ENCODE results near the gene SCARB1. TPM values are rescaled to one million over a fixed set of nuclear protein-coding genes. Genes with fewer than 3 reads are reported as not detected.
A peak's percentile ranks its signal among the peaks of the same experiment; 100 is the strongest.

The SCARB1 gene
- total and polyA plus RNA-seq, 5 experiments from 2014 or later, result 2.7 to 7.2 (median 3.9) TPM

DNA sequence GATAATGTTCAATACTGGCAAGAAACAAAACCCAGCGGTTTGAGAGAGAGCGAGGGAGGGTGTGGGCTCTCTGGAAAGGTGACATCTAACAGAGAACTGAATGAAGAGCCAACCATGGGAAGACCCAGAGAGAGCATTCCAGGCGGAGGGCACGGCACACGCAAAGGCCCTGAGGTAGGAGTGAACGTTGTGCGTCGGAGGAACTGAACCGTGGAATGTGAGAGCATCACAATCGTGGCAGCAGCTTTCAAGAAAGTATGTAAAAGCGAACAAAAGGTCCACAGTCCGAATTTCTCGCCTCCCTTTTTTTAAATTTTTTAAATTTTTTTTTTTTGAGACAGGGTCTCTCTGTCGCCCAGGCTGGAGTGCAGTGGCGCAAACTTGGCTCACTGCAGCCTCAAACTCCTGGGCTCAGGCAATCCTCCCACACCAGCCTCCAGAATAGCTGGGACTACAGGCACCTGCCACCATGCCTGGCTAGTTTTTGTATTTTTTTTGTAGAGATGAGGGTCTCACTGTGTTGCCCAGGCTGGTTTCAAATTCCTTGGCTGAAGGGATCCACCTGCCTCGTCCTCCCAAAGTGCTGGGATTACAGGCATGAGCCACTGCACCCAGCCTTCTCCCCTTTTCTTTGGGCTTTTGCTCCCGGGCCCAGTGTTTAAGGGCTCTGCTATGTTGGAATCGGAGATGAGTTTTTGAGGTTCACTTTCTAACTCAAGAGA, 15.3 kb upstream of the SCARB1 start:
- peaks cover 5 to 27% (median 19%) of the 10 kb centered on the region in 4 donors for H3K4me1 Mint-ChIP-seq
- no peak overlapping the region for H3K4me3 Mint-ChIP-seq
- H3K27ac Mint-ChIP-seq, result peak overlapping the region in 2 of 10 donors; percentile 75 to 83
- ATAC-seq (no peak), DNase-seq (no peak)
- peaks cover 0 to 4% (median 0%) of the 10 kb centered on the region in 5 donors for H3K27me3 Mint-ChIP-seq
- no peaks in the 10 kb centered on the region for H3K9me3 Mint-ChIP-seq
- POLR2A ChIA-PET, result interaction anchor here (1.4 kb wide), 1 partner anchor 11 kb away, joined by 3 read pairs; no protein-coding TSS in a partner anchor
- H3K36me3 Mint-ChIP-seq, result no peaks in the 10 kb centered on the region

DNA sequence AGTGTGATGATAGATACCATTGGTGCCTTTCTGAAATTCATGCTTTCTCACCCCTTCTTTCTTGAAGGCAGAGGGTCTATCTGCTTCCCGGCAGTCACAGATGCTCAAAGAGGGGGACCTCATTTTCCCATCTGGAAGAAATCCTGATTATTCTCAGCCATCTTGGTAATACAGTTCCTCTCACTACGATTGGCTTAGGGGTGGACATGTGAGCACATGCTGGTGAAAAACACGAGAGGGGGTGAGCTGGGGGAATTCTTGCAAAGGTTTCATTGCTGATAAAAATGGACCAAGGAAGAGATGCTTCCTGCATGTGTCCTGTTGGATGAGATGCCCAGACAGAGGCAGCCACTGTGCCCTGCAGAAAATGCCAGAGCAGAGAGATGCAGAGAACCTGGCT, 13.8 kb upstream of the SCARB1 start:
- H3K36me3 Mint-ChIP-seq, result no peaks in the 10 kb centered on the region
- no peak overlapping the region for H3K4me3 Mint-ChIP-seq
- peaks cover 0 to 4% (median 0%) of the 10 kb centered on the region in 5 donors for H3K27me3 Mint-ChIP-seq
- POLR2A ChIA-PET, result no interaction called here
- ATAC-seq (no peak), DNase-seq (no peak)
- H3K4me1 Mint-ChIP-seq, result peaks cover 3 to 14% (median 12%) of the 10 kb centered on the region in 4 donors
- no peaks in the 10 kb centered on the region for H3K9me3 Mint-ChIP-seq
- no peak overlapping the region for H3K27ac Mint-ChIP-seq

DNA sequence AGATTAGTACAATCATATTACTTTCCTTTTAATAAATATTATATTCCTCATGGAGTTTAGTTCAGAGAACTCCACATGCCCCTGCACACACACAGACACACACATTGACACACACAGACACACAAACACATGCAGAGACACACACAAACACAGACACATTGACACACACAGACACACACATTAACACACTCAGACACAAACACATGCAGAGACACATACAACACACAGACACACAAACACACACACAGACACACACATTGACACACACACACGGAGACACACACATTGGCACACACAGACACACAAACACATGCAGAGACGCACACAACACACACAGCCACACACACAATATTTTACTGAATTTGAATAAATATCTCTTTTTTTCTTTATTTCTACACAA, 12.5 kb upstream of the SCARB1 start:
- H3K9me3 Mint-ChIP-seq, result no peaks in the 10 kb centered on the region
- H3K36me3 Mint-ChIP-seq, result no peaks in the 10 kb centered on the region
- no peak overlapping the region for H3K4me3 Mint-ChIP-seq
- H3K27me3 Mint-ChIP-seq, result peaks cover 0 to 8% (median 0%) of the 10 kb centered on the region in 5 donors
- POLR2A ChIA-PET, result no interaction called here
- no peak overlapping the region for H3K27ac Mint-ChIP-seq
- DNase-seq (no peak), ATAC-seq (no peak)
- peaks cover 2 to 5% (median 4%) of the 10 kb centered on the region in 4 donors for H3K4me1 Mint-ChIP-seq

- no peaks in the 10 kb centered on the region for H3K36me3 Mint-ChIP-seq
- no peak overlapping the region for H3K4me3 Mint-ChIP-seq
- POLR2A ChIA-PET, result no interaction called here
- DNase-seq, result no peak
- no peak for ATAC-seq
- no peaks in the 10 kb centered on the region for H3K9me3 Mint-ChIP-seq
- H3K27me3 Mint-ChIP-seq, result peaks cover 0 to 8% (median 0%) of the 10 kb centered on the region in 5 donors
- no peak overlapping the region for H3K27ac Mint-ChIP-seq
- H3K4me1 Mint-ChIP-seq, result peaks cover 0 to 2% (median under 1%) of the 10 kb centered on the region in 4 donors
Observed at GRCh38 chr12:124875803-124876132, 12.1 kb upstream of the SCARB1 start.

DNA sequence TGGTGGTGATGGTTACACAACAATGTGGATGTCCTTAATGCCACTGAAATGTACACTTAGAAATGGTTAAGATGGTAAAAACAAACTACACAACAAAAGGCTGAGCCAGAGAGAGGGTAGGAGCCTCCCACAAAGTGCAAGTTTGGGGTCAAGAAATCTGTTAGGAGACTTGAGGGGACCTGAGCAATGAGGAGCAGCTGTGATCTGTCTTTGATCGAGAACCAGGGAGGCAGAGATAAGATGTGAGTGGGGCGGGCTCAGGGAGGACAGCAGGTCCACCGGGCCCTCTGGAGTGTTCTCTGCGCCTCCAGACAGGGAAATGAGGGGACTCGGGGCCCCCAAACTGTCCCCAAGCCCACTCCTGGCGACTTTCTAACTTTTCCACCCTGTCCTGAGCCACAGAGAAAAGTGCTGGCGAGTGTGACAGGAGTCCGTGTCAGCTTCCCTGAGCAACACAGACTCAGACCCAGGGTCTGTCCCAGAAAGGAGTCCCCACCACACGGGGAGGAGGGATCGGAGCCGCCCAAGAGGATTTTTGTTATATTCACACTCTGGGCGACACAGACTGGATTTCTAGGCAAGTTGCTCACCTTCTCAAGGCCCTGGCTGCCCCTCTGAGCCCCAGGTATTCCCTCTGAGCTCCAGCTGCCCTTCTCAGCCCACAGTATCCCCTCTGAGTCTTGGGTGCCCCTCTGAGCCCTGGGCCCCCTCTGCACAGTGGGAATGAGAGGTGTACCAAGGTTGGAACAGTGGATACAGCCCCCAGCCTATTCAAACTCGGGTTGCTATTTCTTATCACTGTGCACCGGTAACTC, 11.5 kb upstream of the SCARB1 start:
- no peaks in the 10 kb centered on the region for H3K36me3 Mint-ChIP-seq
- DNase-seq (no peak), ATAC-seq (no peak)
- no peak overlapping the region for H3K27ac Mint-ChIP-seq
- peaks cover 0 to 2% (median 0%) of the 10 kb centered on the region in 4 donors for H3K4me1 Mint-ChIP-seq
- peaks cover 0 to 8% (median 0%) of the 10 kb centered on the region in 5 donors for H3K27me3 Mint-ChIP-seq
- no peak overlapping the region for H3K4me3 Mint-ChIP-seq
- H3K9me3 Mint-ChIP-seq, result no peaks in the 10 kb centered on the region
- POLR2A ChIA-PET, result no interaction called here

DNA sequence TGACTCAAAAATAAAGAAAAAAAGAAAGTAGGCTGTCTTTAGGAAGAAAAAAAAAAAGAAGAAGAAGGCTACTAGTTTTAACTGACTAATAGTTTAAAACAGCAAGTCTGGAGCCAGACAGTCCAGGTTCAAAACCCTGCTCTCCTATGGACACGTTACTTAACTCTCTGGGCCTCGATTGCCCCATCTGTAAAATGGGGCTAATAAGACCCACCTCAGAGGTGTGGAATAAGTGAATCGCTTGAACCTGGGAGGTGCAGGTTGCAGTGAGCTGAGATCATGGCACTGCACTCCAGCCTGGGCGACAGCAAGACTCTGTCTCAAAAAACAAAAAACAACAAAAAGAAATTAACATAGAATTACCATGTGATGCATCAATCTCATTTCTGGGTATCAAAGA, 10.5 kb upstream of the SCARB1 start:
- DNase-seq (no peak), ATAC-seq (no peak)
- Mint-ChIP-seq H3K4me1 (peaks cover 3 to 4% (median 4%) of the 10 kb centered on the region in 4 donors), H3K36me3 (no peaks in the 10 kb centered on the region), H3K27ac (no peak overlapping the region), H3K27me3 (peaks cover 2 to 11% (median 5%) of the 10 kb centered on the region in 5 donors), H3K9me3 (no peaks in the 10 kb centered on the region), H3K4me3 (no peak overlapping the region)
- POLR2A ChIA-PET, result interaction anchor here (0.7 kb wide), 1 partner anchor 11 kb away, joined by 3 read pairs; no protein-coding TSS in a partner anchor

DNA sequence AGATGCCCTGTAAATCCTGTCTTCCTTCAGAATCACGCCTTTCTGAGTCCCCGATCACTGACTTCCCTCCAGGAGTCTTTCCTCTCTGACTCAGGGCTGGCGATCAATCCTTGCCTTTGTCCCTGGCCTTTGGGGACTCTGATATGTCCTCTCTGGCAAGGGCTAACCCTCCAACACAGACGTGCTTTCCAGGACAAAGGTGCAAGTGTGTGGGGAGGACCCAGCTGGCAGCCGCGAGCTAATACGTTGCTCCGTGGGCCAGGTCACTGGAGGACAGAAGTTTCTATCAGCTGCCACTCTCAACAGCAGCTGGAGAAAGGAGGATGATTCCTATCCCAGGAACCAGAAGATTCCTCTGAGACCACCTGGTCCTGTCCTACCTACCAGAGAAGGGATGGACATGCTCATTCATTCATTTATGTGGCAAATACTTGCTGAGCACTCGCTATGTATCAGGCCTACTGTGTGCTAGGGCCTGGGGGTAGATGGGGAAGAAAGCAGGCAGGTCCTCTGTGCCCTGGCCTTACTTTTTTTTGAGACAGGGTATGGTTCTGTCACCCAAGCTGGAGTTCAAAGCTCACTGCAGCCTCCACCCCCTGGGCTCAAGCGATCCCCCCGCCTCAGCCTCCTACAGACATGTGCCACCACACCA, 8.5 kb upstream of the SCARB1 start:
- Mint-ChIP-seq H3K27ac (peak overlapping the region in 1 of 10 donors; percentile 17), H3K9me3 (no peaks in the 10 kb centered on the region), H3K4me3 (peak overlapping the region in 1 of 10 donors; percentile 22), H3K36me3 (no peaks in the 10 kb centered on the region), H3K27me3 (peaks cover 2 to 19% (median 7%) of the 10 kb centered on the region in 5 donors), H3K4me1 (peaks cover 10 to 15% (median 12%) of the 10 kb centered on the region in 4 donors)
- DNase-seq, result no peak
- POLR2A ChIA-PET, result no interaction called here
- no peak for ATAC-seq

- POLR2A ChIA-PET, result no interaction called here
- ATAC-seq, result no peak
- H3K4me3 Mint-ChIP-seq, result no peak overlapping the region
- no peaks in the 10 kb centered on the region for H3K9me3 Mint-ChIP-seq
- DNase-seq, result no peak
- H3K27ac Mint-ChIP-seq, result no peak overlapping the region
- H3K36me3 Mint-ChIP-seq, result no peaks in the 10 kb centered on the region
- peaks cover 2 to 18% (median 7%) of the 10 kb centered on the region in 5 donors for H3K27me3 Mint-ChIP-seq
- peaks cover 12 to 15% (median 13%) of the 10 kb centered on the region in 4 donors for H3K4me1 Mint-ChIP-seq
Observed at GRCh38 chr12:124871297-124871696, 7.6 kb upstream of the SCARB1 start.

DNA sequence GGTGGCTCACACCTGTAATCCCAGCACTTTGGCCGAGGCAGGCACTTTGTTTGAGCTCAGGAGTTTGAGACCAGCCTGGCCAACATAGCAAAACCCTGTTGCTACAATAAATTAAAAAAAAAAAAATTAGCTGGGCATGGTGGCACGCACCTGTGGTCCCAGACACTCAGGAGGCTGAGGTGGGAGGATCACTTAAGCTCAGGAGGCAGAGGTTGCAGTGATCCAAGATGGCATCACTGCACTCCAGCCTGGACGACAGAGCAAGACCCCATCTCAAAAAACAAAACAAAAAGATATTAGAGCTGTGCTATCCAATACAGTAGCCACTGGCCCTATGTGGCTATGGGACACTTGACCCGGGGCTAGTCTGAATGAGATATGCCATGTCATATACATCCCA, 6.9 kb upstream of the SCARB1 start:
- peaks cover 12 to 15% (median 14%) of the 10 kb centered on the region in 4 donors for H3K4me1 Mint-ChIP-seq
- no peaks in the 10 kb centered on the region for H3K36me3 Mint-ChIP-seq
- DNase-seq (no peak), ATAC-seq (no peak)
- H3K9me3 Mint-ChIP-seq, result no peaks in the 10 kb centered on the region
- H3K4me3 Mint-ChIP-seq, result no peak overlapping the region
- no peak overlapping the region for H3K27ac Mint-ChIP-seq
- POLR2A ChIA-PET, result no interaction called here
- peaks cover 2 to 16% (median 7%) of the 10 kb centered on the region in 5 donors for H3K27me3 Mint-ChIP-seq

DNA sequence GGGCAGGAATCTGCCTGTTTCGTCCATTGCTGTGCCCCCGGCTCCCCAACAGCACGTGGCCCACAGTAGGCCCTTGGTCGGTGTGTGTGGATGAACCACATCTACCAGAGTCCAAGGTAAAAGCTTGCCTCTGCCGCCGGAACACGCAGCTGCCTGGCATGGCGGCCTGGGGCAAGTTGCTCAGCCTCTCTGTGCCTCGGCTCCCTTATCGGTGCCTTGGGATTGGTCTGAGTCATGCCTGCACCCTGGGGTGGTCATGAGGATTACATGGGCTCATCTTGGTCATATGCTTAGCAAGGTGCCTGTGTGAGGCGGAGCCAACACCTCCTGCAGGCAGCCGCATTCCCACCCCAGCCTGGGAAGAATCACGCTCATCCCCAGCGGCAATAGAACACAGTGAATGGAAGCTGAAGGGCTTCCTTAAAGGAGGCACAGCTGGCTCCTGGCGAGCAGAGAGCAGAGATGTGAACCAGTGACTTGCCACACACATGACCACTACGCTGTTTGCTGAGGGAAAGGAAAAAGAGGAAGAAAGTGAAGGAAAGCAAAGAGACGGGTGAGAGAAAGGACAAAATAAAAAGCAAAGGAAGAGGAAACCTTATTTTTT, 5.5 kb upstream of the SCARB1 start:
- H3K9me3 Mint-ChIP-seq, result no peaks in the 10 kb centered on the region
- POLR2A ChIA-PET, result interaction anchor here (0.6 kb wide), 2 partner anchors 65 to 657 kb away, joined by 3 read pairs; no protein-coding TSS in a partner anchor
- ATAC-seq, result no peak
- peaks cover 17 to 21% (median 18%) of the 10 kb centered on the region in 4 donors for H3K4me1 Mint-ChIP-seq
- H3K27me3 Mint-ChIP-seq, result peaks cover 1 to 16% (median 7%) of the 10 kb centered on the region in 5 donors
- peak in 1 of 10 donors; percentile 60 for DNase-seq
- no peaks in the 10 kb centered on the region for H3K36me3 Mint-ChIP-seq
- H3K27ac Mint-ChIP-seq, result peak overlapping the region in 4 of 10 donors; percentile 27 to 61 (median 48)
- H3K4me3 Mint-ChIP-seq, result peak overlapping the region in 9 of 10 donors; percentile 2 to 80 (median 59)

GRCh38 chr12:124868252-124869058, 4.8 kb upstream of the SCARB1 start:
- no peak for ATAC-seq
- DNase-seq, result peak in 1 of 10 donors; percentile 15
- Mint-ChIP-seq H3K27ac (peak overlapping the region in 4 of 10 donors; percentile 54 to 87 (median 62)), H3K4me1 (peaks cover 18 to 24% (median 21%) of the 10 kb centered on the region in 4 donors), H3K9me3 (no peaks in the 10 kb centered on the region), H3K27me3 (peaks cover 1 to 16% (median 7%) of the 10 kb centered on the region in 5 donors), H3K36me3 (no peaks in the 10 kb centered on the region), H3K4me3 (peak overlapping the region in 3 of 10 donors; percentile 54 to 80 (median 64))
- POLR2A ChIA-PET, result no interaction called here

All from naive thymus-derived CD8-positive, alpha-beta T cell (primary cell).